ENCODE data around the gene TGM5.

DNA sequence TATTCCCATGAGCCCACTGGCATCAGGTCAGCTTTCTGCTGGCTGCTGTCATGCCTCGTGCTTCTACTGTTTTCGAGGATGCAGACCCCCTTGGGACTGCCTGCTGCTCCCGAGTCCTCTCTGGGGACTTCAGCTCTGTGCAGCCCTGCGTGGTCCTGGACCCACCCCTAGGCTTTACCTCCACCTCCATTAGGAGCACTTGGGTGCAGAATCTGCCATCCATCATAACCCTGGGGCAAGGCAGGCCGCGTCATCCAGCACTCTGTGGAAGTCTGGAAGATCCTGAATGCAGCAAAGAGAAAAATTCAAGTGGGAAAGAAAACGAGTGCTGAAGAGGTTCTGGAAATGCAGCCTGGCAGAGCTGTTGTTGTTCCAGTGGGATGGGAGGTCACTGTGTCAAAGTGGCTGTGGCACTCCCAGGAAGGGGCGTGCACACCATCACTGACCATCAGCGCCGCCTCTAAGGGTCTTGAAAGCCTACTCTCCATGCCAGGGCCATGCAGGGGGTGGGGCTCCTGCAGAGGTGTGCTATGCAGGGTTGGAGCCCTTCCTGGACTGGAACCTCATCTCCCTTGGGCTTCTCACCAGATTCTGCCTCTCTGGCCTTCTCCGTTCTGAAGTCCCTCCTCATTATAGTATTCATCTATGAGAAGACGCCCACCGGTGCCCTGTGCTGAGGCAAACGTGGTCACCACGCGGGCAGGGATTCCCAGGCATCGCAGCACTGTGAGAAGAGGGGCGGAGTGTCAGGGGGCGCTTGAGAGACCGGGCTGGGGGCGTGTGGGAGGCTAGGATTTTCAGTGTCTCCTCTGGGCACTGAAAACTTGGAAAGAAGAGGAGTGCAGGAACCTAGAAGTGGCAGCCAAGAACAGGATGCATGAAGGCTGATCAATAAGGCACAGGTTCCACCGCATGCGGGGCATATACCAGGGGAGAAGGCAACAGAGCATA, 58.4 kb downstream of the TGM5 start:
- TF ChIP-seq POLR2A (IDR thresholded peaks at IDR 0.05; ENCODE audit: low read depth, low read length) (no peak), POLR2AphosphoS5 (IDR thresholded peaks at IDR 0.05; ENCODE audit: low read depth, low read length) (no peak), POU2F2 (IDR thresholded peaks at IDR 0.05; ENCODE audit: low read depth, low read length) (no peak)

Measured in GM12891 (cell line).